Left ventricle myocardium inferior (tissue), 1 donor: ENCODE measurements around the gene KIF20B. TPM values are rescaled to one million over a fixed set of nuclear protein-coding genes. Genes with fewer than 3 reads are reported as not detected.

ENCODE experiments used
- DNase-seq: peaks from one replicate; pipeline ENCODE4 v3.0.0-alpha.2; 2020
- H3K27ac ChIP-seq: fragments of 200-600 bp; replicated peaks from 2 replicates; pipeline ENCODE4 v1.8.0; 2021
- H3K27me3 ChIP-seq: fragments of 200-600 bp; 2 replicates; pipeline ENCODE4 v1.8.0; 2021; ENCODE audit warnings: low read depth
- H3K36me3 ChIP-seq: fragments of 200-600 bp; 2 replicates; pipeline ENCODE4 v1.8.0; 2021
- H3K4me1 ChIP-seq: fragments of 200-600 bp; 2 replicates; pipeline ENCODE4 v1.8.0; 2021
- H3K4me3 ChIP-seq: fragments of 200-600 bp; 2 replicates; pipeline ENCODE4 v1.8.0; 2021; ENCODE audit warnings: mild to moderate bottlenecking, moderate library complexity
- H3K9me3 ChIP-seq: fragments of 200-600 bp; replicated peaks from 2 replicates; pipeline ENCODE4 v1.8.0; 2021
- intact Hi-C: fragments of 100-400 bp; cut with micrococcal nuclease; formaldehyde crosslinking; loops from one replicate; pipeline ENCODE4 v1.11.0; 2022
- total RNA-seq: library from RNA; stranded (reverse); fragmentation: NEBNext Ultra II Directional; extraction: Animal tissue kit (Norgen Biotek cat#: 25700); gene quantifications from one replicate; pipeline ENCODE4 v1.2.1, GENCODE V29; 2021
- TF ChIP-seq, protein P1 (sequence below): fragments of 200-600 bp; IDR thresholded peaks from 2 replicates; pipeline ENCODE4 v1.8.0; 2021; ENCODE audit warnings: antibody characterized with exemption, mild to moderate bottlenecking, borderline replicate concordance
- donor health status: DM: no; HTN: yes; CAD: no; lungs with severe emphysema.

Gene KIF20B
- total RNA-seq, 1 donor from 2014 or later, result 2.4 TPM

- intact Hi-C loops, result no loop called here
- TF ChIP-seq, protein P1, sequence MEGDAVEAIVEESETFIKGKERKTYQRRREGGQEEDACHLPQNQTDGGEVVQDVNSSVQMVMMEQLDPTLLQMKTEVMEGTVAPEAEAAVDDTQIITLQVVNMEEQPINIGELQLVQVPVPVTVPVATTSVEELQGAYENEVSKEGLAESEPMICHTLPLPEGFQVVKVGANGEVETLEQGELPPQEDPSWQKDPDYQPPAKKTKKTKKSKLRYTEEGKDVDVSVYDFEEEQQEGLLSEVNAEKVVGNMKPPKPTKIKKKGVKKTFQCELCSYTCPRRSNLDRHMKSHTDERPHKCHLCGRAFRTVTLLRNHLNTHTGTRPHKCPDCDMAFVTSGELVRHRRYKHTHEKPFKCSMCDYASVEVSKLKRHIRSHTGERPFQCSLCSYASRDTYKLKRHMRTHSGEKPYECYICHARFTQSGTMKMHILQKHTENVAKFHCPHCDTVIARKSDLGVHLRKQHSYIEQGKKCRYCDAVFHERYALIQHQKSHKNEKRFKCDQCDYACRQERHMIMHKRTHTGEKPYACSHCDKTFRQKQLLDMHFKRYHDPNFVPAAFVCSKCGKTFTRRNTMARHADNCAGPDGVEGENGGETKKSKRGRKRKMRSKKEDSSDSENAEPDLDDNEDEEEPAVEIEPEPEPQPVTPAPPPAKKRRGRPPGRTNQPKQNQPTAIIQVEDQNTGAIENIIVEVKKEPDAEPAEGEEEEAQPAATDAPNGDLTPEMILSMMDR, result no peak
- H3K27me3 ChIP-seq, result no peaks in the 10 kb centered on the region
- H3K4me1 ChIP-seq, result peaks cover 4% of the 10 kb centered on the region
- H3K36me3 ChIP-seq, result peaks cover 3% of the 10 kb centered on the region
- no peaks in the 10 kb centered on the region for H3K9me3 ChIP-seq
- no peak overlapping the region for H3K27ac ChIP-seq
- no peak for DNase-seq
- H3K4me3 ChIP-seq, result no peak overlapping the region
Measured at GRCh38 chr10:89692416-89692815, 9.0 kb upstream of the KIF20B start.

GRCh38 chr10:89693176-89693575 lies 8.2 kb upstream of the KIF20B start:
- intact Hi-C loops, result no loop called here
- Histone ChIP-seq H3K4me3 (no peak overlapping the region), H3K27me3 (no peaks in the 10 kb centered on the region)

GRCh38 chr10:89695307-89695706 lies 6.1 kb upstream of the KIF20B start:
- Histone ChIP-seq H3K9me3 (no peaks in the 10 kb centered on the region), H3K4me1 (peaks cover 13% of the 10 kb centered on the region), H3K4me3 (no peak overlapping the region), H3K27me3 (no peaks in the 10 kb centered on the region), H3K36me3 (peaks cover 3% of the 10 kb centered on the region), H3K27ac (no peak overlapping the region)
- TF ChIP-seq, protein P1, result no peak
- DNase-seq, result no peak
- intact Hi-C loops, result no loop called here

More at GRCh38 chr10:89693176-89693575, 8.2 kb upstream of the KIF20B start:
- DNase-seq, result no peak
- H3K36me3 ChIP-seq, result peaks cover 3% of the 10 kb centered on the region
- no peaks in the 10 kb centered on the region for H3K9me3 ChIP-seq
- no peak overlapping the region for H3K27ac ChIP-seq
- TF ChIP-seq, protein P1, result no peak
- H3K4me1 ChIP-seq, result peaks cover 4% of the 10 kb centered on the region

DNA sequence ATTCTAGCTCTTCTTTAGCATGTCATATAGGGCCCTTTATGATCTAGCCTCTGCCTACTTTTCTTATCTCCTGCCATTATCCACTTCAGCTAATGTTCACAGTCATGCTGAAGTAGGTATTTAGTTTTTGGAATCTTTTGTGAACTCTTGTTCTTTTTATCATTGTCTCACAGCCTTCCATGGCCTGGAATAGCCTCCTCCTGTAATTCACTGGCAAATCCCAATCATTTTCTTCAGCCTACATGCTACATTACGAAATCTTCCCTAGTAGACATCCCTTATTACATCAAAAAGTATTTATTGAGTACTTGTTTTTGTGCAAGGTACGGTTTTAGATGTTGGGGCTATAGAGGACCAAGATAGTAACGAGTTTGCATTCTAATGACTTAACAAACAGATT lies 3.4 kb upstream of the KIF20B start:
- peaks cover 3% of the 10 kb centered on the region for H3K36me3 ChIP-seq
- H3K4me1 ChIP-seq, result peaks cover 32% of the 10 kb centered on the region
- H3K4me3 ChIP-seq, result no peak overlapping the region
- TF ChIP-seq, protein P1, result no peak
- no peak for DNase-seq
- no peak overlapping the region for H3K27ac ChIP-seq
- H3K27me3 ChIP-seq, result no peaks in the 10 kb centered on the region
- no peaks in the 10 kb centered on the region for H3K9me3 ChIP-seq
- intact Hi-C loops, result no loop called here

DNA sequence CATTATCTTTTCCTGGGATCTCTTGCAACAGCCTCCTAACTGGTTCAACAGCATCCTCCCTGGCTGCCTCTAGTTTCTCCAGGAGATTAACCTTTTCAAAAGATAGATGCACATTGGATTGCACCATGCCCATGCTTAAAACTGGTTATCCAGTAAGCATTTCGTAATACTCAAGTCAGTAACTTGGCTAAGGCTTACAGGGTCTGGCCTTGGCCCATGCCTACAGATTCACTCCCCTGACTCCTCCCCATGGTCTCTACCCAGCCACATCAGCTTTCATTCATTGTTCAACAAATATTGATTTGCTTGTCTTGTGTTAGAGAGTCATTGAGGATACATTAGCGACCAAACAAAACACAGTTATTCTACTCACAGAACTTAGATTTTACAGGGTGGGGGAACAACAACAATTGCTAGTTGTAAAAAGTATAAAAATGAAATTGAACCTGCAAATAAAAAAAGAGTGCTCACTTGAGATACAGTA lies 1.8 kb upstream of the KIF20B start:
- intact Hi-C loops, result loop anchor here (10.0 kb wide), 1 partner anchor 275 kb away; no protein-coding TSS in a partner anchor
- Histone ChIP-seq H3K4me1 (peaks cover 30% of the 10 kb centered on the region), H3K27ac (no peak overlapping the region), H3K9me3 (no peaks in the 10 kb centered on the region), H3K4me3 (no peak overlapping the region), H3K36me3 (no peaks in the 10 kb centered on the region), H3K27me3 (no peaks in the 10 kb centered on the region)
- no peak for DNase-seq
- TF ChIP-seq, protein P1, result no peak
